ENCODE data around the gene PCMTD2. TPM values are rescaled to one million over a fixed set of nuclear protein-coding genes. Genes with fewer than 3 reads are reported as not detected.
A peak's percentile ranks its signal among the peaks of the same experiment; 100 is the strongest.

Gene PCMTD2
- total and polyA plus RNA-seq, 8 donors: 11.8 to 36.8 (median 24.0) TPM

DNA sequence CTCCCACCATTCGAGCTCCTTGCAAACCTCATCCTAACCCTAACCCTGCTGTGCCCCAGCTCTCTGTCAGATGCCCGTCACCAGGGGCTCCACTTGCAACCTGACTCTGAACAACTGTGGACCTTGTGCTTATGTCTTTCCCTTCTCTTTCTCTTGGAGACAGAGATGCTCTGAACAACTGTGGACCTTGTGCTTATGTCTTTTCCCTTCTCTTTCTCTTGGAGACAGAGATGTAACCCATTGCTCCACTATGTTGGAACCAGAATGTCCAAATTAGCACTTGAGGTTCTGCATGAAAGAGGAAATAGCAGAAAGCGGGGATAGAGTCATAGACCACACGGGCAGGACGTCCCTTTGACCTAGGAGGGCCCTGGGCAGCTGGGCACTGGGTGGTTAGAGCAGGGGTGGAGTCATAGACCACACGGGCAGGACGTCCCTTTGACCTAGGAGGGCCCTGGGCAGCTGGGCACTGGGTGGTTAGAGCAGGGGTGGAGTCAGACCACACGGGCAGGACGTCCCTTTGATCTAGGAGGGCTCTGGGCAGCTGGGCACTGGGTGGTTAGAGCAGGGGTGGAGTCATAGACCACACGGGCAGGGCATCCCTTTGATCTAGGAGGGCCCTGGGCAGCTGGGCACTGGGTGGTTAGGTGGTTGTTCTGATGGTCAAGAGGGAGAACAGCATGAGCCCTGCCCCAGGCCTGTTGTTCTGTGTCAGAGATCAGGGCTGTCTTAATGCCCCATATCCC is 22.2 kb downstream of the PCMTD2 start:
- H3K9me3 ChIP-seq: no peaks in the 10 kb centered on the region
- DNase-seq (peak in 1 of 6 donors; percentile 41), ATAC-seq (no peak), FAIRE-seq (no peak)
- H3K4me1 ChIP-seq: peaks cover 0 to 2% (median 0%) of the 10 kb centered on the region in 3 donors
- no peaks in the 10 kb centered on the region for H3K27me3 ChIP-seq
- 72 to 84% methylated on average over 8 to 10 of the region's 10 CpGs for WGBS, 2 donors
- TF ChIP-seq CTCF (IDR thresholded peaks at IDR 0.05): no peak
- H3K4me3 ChIP-seq: no peak overlapping the region
- H3K36me3 ChIP-seq: no peaks in the 10 kb centered on the region
- H3K27ac ChIP-seq: no peak overlapping the region
- intact Hi-C loops (cut with DNase I): no loop called here

GRCh38 chr20:64278317-64278681 is 22.8 kb downstream of the PCMTD2 start:
- Histone ChIP-seq H3K27me3 (no peaks in the 10 kb centered on the region), H3K27ac (no peak overlapping the region), H3K4me3 (no peak overlapping the region), H3K4me1 (peaks cover 0 to 2% (median 0%) of the 10 kb centered on the region in 3 donors), H3K36me3 (no peaks in the 10 kb centered on the region), H3K9me3 (no peaks in the 10 kb centered on the region)
- no peak for FAIRE-seq
- intact Hi-C loops (cut with DNase I): no loop called here
- 81 to 85% methylated on average over 4 of the region's 4 CpGs for WGBS, 2 donors
- DNase-seq: peak in 1 of 6 donors; percentile 38
- ATAC-seq: no peak
- no peak for TF ChIP-seq CTCF (IDR thresholded peaks at IDR 0.05)

DNA sequence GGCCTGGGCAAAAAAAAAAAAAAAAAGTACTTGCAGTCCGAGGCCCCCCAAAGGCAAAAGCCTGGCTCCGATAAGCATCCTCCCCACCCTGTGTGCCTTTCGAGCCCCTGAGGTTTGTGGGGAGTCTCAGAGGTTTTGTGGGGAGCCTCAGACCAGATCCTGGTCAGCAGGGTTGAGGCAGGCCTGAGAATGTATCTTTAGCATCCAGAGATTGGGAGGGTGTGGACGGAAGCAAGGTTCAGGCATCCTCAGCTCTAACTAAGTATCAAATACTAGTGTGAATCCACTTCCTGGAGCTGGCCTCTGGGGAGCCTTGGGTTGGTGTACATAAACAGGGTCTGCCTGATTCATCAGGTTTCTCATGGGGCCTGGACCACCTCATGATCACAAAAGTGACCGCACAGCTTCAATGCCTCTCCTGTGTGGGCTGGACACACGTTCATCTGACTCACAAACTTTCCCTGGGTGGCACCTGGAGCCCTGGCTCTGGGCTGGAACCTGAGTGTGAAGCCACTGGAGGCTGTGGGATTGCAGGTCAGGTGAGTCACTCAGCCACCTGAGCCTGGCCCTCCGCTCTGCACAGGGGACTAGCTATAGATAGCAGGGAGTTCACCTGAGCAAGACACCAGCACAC is 24.4 kb downstream of the PCMTD2 start:
- Histone ChIP-seq H3K27me3 (no peaks in the 10 kb centered on the region), H3K4me3 (no peak overlapping the region), H3K36me3 (no peaks in the 10 kb centered on the region), H3K9me3 (no peaks in the 10 kb centered on the region), H3K27ac (no peak overlapping the region), H3K4me1 (peaks cover 0 to 2% (median 0%) of the 10 kb centered on the region in 3 donors)
- FAIRE-seq (no peak), DNase-seq (peak in 1 of 6 donors; percentile 25), ATAC-seq (peak in 1 of 4 donors; percentile 15)
- intact Hi-C loops (cut with DNase I): no loop called here
- TF ChIP-seq CTCF (IDR thresholded peaks at IDR 0.05): no peak
- 76 to 87% methylated on average over 7 of the region's 7 CpGs for WGBS, 2 donors

- H3K27me3 ChIP-seq: no peaks in the 10 kb centered on the region
- no peaks in the 10 kb centered on the region for H3K36me3 ChIP-seq
- WGBS, 2 donors: 57 to 72% methylated on average over 3 of the region's 3 CpGs
- intact Hi-C loops (cut with DNase I): no loop called here
- no peak overlapping the region for H3K4me3 ChIP-seq
- DNase-seq: no peak
- no peaks in the 10 kb centered on the region for H3K9me3 ChIP-seq
- H3K27ac ChIP-seq: no peak overlapping the region
- peak in 1 of 4 donors; percentile 17 for ATAC-seq
- H3K4me1 ChIP-seq: no peaks in the 10 kb centered on the region
- no peak for TF ChIP-seq CTCF (IDR thresholded peaks at IDR 0.05)
- FAIRE-seq: no peak
Observed at GRCh38 chr20:64280460-64280843, 24.9 kb downstream of the PCMTD2 start.

- TF ChIP-seq CTCF (IDR thresholded peaks at IDR 0.05): no peak
- intact Hi-C loops (cut with DNase I): no loop called here
- Histone ChIP-seq H3K4me1 (no peaks in the 10 kb centered on the region), H3K9me3 (no peaks in the 10 kb centered on the region), H3K27ac (no peak overlapping the region), H3K27me3 (no peaks in the 10 kb centered on the region), H3K36me3 (no peaks in the 10 kb centered on the region), H3K4me3 (no peak overlapping the region)
- ATAC-seq (no peak), FAIRE-seq (no peak), DNase-seq (no peak)
- WGBS, 2 donors: 62 to 76% methylated on average over 4 of the region's 4 CpGs
Observed at GRCh38 chr20:64283646-64284045, 28.1 kb downstream of the PCMTD2 start.

Data from pancreas (tissue), 10 donors.